Amniotic epithelial cell (primary cell): Measurements from ENCODE around the gene HAUS8.

Experiments
- DNase-seq: peaks from one replicate; pipeline ENCODE4 v3.0.0-alpha.2; 2010; ENCODE audit warnings: low read depth

Gene HAUS8

GRCh38 chr19:17075864-17076542 is 751 bp upstream of the HAUS8 start:
- no peak for DNase-seq

GRCh38 chr19:17074634-17075034 is 618 bp downstream of the HAUS8 start:
- no peak for DNase-seq

- DNase-seq, result peak; percentile 26
Measured at GRCh38 chr19:17073869-17074633, 1.2 kb downstream of the HAUS8 start.

GRCh38 chr19:17070912-17071311 is 4.3 kb downstream of the HAUS8 start:
- no peak for DNase-seq

GRCh38 chr19:17070421-17070820 is 4.8 kb downstream of the HAUS8 start:
- no peak for DNase-seq

GRCh38 chr19:17069193-17069592 is 6.1 kb downstream of the HAUS8 start:
- DNase-seq, result no peak

- no peak for DNase-seq
Measured at GRCh38 chr19:17063428-17063827, 11.8 kb downstream of the HAUS8 start.

GRCh38 chr19:17061691-17062090 is 13.6 kb downstream of the HAUS8 start:
- no peak for DNase-seq

- DNase-seq, result no peak
Measured at GRCh38 chr19:17061205-17061604, 14.0 kb downstream of the HAUS8 start.

- DNase-seq, result no peak
Measured at GRCh38 chr19:17060802-17061201, 14.4 kb downstream of the HAUS8 start.

- DNase-seq, result peak; percentile 52
Measured at GRCh38 chr19:17058236-17058635, 17.0 kb downstream of the HAUS8 start.

GRCh38 chr19:17055636-17056035 is 19.6 kb downstream of the HAUS8 start:
- DNase-seq, result no peak

GRCh38 chr19:17054746-17055145 is 20.5 kb downstream of the HAUS8 start:
- DNase-seq, result no peak

GRCh38 chr19:17052439-17052838 is 22.8 kb downstream of the HAUS8 start:
- peak; percentile 47 for DNase-seq

GRCh38 chr19:17049711-17050280 is 25.5 kb downstream of the HAUS8 start:
- DNase-seq, result peak; percentile 82

GRCh38 chr19:17048885-17049453 is 26.3 kb downstream of the HAUS8 start:
- DNase-seq, result no peak

GRCh38 chr19:17045907-17046502 is 29.2 kb downstream of the HAUS8 start:
- DNase-seq, result no peak

GRCh38 chr19:17043744-17044143 is 31.5 kb downstream of the HAUS8 start:
- DNase-seq, result no peak

- DNase-seq, result no peak
Measured at GRCh38 chr19:17041976-17042375, 33.3 kb downstream of the HAUS8 start.

GRCh38 chr19:17037966-17038500 is 37.2 kb downstream of the HAUS8 start:
- no peak for DNase-seq

- no peak for DNase-seq
Measured at GRCh38 chr19:17037184-17037583, 38.1 kb downstream of the HAUS8 start.

- no peak for DNase-seq
Measured at GRCh38 chr19:17036640-17037039, 38.6 kb downstream of the HAUS8 start.
